NCI-H748 treated with DMSO at 0.1 percent for 48 hours (cell line): ENCODE measurements around the gene ZDHHC14.

Experiments used
- DNase-seq: peaks from one replicate; lab custom pipeline; 2025; lab: John Stamatoyannopoulos, UW

Gene ZDHHC14

DNA sequence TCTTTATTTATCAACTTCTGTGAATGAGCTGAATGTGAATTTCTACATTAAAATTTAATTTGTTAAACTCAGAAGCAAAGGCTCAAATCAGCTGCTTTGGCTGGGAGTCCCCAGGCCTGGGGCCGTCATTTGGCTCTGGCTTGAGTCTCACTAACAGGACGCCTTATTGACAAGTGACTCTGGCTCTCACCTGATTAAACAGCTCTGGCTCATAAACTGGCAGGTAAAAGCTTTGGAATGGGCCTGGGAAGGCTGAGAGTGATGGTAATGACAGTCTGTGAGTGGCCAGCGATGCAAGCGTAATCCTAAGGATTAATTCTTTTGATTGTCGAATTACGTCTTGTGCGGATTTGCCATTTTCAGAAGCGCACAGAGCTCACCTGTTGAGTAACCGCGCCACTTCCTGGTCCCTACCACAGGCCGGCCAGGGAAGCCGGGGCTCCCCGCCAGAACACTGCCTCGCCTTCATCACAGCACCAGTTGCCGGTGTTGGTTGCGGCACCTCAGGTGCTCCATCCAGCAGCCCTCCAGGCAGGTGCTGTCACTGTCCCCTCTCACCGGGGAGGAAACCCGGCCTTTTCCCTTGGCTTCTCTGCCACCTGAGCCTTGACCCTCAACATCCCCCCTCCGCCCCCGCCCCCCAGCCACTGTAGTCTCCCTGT is 110.7 kb downstream of the ZDHHC14 start:
- DNase-seq = no peak

DNA sequence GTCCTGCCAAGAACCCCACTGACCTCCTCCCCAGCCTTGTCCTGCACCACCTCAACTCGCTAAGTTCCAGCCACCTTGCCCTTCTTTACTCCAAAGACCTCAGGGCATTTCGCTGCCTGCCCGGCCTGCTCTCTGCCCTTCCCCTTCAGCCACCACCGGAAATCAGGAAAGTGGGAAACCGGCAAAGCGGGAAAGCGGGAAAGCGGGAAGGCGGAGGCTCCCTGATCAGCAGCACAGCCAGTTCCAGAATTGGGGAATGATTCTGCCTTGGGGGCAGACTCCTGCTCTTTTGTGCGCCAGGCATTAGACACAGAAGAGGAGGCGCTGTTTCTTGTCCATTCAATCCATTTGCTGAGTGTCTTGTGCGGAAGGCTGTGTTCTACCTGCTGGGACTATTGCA is 111.3 kb downstream of the ZDHHC14 start:
- no peak for DNase-seq

DNA sequence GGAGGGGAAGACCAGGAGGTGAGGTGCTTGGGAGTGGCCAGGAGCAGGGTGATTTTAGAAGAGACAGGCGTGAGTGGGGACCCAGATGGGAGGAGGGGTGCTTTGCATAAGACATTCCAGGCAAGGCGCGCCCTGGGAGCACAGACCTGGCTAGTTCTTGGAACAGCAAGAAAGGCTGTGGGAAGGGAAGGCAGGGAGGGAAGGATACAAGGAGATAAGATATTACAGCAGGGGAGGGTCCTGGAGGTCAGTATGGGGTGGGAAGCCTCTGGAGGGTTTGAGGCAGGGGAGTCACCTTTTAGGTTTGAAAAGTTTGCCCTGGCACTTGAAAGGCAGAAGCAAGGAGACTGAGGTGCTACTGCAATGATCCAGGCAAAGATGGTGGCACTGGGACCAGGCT is 111.8 kb downstream of the ZDHHC14 start:
- no peak for DNase-seq

DNA sequence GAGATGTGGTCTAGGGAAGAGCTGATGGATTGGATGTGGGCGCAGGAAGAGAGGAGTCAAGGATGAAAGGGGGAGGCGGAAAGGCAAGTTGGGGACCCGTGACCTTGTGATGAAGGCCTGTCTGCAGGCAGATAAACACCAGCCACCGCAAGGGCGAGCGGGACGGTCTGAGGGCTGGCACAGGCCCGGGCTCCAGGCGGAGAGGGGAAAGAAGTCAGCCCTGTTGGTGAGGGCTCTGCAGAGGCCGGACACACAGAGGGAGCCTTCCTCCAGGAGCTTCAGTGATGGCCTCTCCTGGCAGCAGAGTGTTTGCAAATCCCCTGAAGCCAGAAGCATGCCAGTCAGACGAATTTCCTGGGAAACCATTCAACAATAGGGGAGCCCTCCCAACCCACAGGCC is 112.2 kb downstream of the ZDHHC14 start:
- DNase-seq = no peak

DNA sequence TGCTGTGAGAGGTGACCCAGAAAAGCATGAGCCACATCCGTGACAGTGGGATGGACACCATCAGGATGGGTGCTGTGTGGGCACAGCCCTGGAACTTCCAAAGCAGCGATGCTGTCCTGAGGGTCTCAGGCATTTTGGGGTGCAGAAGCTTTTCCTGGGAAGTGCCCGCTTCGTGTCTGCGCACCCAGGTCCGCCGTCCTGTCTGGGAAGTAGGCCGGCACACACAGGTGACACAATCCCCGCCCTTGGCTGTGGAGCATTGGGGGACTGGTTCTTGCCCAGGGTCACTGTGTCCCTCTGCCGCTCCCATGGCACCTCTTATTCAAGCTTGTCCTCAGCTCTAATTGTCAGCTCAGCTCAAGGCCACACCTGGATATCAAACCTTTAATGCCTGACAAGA is 112.6 kb downstream of the ZDHHC14 start:
- DNase-seq = no peak

DNA sequence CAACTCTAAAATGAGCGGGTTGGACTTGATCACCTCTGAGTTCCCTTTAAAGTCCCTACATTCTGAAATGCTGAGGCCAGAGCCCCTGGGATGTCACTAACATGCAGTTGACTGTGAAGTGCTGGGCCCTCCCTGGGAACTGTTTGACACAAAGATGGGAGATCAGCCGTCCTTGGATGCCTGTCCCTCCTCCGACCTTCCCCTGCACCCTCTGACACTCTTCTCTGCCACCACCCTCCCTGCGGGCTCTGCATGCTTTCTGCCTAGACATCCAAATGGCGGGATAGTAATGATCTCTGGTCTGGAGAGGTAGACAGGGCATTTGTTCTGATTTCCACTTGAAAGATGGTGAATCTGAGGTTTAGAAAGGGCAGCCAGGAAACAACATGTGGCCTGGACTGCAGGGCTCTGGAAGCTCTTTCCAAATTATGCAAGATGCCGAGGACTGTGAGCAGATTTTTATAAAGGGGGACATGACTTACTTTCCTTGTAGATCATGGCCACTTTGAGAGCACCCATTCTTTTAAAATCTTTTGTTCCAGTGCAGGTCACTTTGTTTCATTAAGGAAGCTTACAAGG is 113.2 kb downstream of the ZDHHC14 start:
- no peak for DNase-seq

DNA sequence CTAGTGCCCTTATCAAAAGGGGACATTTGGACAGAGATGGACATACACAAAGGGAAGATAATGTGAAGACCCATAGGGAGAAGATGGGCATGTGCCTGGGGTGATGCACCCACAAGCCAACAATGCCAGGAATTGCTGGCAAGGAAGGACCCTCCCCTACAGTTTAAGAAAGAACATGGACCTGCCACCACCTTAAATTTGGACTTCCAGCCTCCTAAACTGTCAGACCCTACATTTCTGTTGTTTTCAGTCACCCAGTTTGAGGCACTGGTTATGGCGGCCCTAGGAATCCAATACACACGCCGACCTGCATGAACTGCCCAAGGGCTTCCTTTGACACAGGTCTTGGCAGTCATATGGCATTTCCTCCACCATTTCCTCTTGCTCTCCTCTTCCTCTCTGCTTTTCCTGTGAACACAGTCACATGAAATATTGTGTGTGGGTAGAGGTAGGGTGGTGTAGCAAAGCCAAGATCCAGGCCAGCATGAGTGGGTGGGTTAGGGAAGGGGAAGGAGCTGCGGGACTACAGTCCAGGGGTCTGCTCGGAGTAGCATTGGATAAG is 115.6 kb downstream of the ZDHHC14 start:
- no peak for DNase-seq

DNA sequence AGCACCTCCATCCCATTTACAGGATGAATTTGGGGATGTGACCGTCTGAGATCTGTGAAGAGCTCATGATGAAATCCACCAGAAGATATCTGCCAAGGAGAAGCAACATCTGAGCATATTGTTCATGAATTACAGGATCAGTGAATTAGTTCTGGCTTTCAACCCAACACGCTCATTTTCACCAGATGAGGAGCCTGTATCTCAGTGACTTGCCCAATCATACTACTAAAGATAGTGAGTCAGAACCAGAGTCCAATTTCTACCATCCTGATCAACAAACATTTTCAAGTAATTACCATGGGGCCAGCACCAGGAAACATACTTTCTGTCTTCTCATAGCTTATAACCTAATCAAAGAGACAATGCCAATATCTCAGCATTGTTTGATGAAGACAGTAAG is 116.6 kb downstream of the ZDHHC14 start:
- DNase-seq = no peak

DNA sequence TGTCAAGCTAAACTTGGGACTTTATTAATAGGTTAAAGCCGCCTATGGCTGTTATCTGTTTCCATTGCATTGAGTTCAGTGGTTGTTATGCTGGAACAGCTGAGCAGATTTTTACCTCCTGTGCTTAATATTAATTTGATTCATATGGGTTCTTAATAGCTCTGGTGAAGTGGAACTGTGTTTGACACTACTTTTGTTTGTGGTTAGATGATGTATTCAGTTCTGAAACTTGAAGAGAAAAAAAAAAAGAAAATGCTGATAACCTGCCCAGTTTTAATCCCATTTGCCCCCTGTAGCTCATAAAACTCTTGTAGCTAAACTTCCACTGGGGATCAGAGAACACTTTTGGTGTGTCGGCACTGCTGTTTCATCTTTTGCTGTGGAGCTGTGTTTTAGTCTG is 117.8 kb downstream of the ZDHHC14 start:
- DNase-seq = no peak

DNA sequence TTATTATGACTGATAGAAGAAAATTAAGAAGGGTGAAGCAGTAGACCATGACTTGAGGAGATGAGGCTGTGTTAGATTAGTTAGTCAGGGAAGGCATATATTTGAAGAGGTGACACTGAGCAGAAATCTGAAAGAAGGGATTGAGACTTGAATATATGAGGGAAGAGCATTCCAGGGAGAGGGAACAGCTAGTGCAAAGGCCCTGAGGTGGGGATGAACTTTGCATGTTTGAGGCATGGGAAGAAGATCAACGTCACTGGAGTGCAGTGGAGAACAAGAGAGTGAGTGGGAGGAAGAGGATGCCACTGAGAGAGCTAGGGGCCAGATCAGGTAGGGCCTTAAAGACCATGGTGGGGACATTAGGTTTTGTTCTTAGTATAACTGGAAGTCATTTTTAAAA is 119.0 kb downstream of the ZDHHC14 start:
- DNase-seq = no peak

DNA sequence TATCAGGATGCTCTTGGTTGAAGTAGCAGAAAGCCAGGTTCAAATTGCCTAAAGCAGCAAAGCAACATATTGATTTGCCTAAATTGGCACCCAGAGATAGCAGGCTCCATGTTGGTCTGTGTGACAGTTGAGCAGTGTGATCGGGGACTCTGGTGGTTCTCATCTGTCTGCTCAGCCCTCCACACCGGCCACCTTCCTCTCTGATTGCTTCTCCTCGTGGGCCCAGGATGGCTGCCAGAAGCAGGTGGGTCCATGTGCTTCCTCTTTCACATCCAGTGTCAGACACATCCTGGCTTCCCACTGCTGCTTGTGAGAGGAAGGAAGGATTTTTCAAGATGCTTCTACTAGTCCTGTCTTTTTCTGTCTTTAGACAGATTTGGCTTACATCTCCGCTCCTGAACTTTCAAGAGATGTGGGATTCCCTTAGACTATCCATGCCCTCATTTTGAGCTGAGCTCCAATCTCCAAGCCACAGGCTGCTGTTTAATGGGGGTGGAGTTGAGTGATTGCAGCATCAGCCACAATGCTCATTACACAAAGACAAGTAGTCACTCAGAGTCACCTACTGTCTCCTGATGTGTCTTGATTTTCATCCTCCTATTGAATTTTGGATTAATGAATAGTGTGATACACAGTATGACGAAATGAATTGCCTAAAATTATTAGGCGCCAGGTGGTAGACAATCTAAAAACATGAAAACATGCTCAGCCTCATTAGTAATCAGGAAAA is 122.2 kb downstream of the ZDHHC14 start:
- DNase-seq = no peak

DNA sequence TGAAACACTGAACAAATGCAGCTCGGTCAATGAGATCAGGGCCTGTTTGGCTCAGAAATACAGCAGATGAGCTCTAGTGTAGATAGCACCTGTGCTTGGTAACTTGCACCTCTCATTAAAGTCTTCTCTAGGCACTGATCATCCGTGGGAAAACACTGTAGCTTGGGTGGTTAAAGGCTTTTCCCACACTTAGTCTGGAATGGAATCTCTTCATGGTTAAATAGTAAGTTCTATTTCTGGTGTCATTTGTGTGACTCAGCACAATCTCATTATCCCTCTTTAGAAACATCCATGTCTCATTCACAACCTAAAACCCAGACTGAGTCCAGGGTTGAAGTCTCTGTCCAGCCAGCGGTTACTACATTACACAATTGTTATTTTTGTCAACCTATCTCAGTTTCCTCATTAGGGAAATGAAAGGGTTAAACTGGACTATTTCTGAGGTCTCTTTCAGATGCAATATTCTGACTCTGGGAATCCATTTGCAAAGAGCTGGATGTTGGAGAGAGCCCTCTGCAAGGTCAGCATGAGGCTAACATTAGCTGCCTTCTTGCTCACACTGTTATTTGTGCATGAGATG is 125.0 kb downstream of the ZDHHC14 start:
- DNase-seq = no peak

DNA sequence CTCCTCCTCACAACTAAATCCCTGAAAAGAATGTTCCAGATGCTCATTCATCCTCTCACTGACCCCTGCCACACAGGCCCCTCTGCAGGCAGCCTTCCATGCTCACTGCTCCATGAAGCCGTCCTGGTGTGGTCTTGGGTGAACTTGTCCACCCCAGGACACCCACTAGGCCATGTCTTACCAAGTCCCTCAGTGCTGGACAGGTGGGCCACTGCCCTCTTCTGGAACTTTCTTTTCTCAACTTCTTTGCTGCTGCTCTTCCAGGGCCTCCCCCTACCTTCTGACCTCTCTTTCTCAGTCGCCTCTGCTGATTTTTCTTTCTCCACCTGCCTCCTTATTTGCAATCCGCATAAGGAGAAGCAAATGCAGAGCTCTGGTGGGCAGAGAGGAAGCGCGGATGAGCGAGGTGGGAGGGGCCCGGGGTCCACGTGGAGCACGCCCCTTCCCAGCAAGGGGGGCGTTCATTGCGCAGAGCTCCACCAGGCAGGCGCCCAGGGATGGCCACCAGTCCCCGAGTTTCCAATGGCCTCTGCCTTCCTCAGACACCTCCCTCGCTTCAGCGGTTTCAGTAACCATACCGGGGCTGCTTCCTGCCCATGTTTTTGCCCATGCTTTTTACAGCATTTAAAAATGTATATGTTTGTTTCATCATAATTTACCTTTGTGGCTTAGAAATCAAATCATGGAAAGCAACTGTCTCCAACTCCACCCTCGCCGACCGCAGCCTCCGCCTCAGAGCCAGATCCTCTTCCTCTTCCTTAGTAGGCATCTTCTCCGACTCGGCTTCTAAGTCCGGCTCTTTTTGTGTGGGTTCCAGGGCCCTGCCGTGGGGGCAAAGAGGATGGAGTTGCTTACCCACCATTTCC is 129.6 kb downstream of the ZDHHC14 start:
- DNase-seq = no peak

DNA sequence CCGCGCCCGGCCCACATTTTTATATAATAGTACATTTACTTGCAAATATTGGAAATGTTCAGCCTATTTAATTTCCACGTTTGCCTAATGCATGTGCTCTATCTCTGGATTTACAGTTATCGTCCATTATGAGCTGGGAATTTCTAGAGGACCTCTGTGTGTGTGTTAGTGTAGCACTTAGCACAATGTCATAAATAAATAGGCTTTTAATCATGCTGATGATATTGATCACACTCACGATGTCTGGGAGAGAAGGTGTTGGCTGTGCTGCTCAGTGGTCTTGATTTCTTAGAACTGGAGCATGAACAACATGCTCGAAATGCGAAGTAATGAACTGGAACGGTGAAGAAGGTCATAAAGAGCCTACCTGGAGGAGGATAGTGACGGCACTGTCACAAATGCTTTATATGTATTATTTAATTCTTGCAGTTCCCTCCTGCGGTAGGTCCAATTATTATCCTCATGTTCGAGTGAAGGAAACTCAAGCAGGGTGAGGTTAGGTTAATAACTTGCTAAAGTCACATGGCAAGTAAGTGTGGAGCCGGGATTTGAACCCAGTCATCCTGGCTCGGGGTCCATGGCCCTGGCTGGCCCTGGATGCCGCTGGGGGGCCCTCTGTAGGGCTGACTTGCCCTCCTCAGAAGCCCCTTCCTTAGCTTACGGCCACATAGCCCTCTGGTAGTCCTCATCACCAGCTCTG is 130.8 kb downstream of the ZDHHC14 start:
- no peak for DNase-seq

DNA sequence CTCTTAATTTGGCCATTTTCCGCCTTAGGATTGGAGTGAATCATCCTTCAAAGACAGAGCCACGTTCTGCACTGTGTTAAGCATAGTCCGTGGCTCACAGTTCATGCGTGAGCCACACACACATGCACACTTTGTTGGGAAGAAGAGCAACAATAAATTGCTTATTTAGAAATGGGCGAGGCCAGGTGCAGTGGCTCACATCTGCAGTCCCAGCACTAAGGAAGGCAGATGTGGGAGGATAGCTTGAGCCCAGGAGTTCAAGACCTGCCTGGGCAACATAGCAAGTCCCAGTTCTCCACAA is 131.3 kb downstream of the ZDHHC14 start:
- no peak for DNase-seq

DNA sequence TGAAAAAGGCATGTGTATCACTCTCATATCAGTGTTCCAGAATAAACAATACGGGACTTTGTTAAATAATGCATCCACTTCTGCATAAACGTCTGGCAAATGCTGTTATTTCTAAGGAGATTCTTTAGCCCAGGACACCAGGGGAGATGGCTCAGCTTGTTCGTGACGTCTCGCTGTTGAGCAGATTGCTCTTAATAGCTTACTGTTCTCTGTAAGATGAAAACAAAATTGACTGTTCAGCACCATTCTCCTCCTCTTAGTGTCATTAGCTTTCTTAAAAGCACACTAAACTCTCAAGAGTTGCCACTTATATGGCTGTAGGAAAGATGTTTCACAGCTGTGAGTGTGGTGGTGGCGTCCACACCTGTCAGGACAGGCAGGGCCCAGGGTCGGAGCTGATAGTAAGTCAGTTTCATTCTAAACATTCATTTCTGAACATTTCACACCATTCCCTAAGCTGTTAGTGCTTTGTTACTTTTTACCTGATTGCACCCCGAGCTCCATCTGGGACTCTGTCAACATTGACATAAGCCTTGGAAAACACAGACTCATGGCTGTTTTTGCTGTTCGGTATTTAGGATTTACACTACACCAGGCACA is 132.1 kb downstream of the ZDHHC14 start:
- DNase-seq = no peak

DNA sequence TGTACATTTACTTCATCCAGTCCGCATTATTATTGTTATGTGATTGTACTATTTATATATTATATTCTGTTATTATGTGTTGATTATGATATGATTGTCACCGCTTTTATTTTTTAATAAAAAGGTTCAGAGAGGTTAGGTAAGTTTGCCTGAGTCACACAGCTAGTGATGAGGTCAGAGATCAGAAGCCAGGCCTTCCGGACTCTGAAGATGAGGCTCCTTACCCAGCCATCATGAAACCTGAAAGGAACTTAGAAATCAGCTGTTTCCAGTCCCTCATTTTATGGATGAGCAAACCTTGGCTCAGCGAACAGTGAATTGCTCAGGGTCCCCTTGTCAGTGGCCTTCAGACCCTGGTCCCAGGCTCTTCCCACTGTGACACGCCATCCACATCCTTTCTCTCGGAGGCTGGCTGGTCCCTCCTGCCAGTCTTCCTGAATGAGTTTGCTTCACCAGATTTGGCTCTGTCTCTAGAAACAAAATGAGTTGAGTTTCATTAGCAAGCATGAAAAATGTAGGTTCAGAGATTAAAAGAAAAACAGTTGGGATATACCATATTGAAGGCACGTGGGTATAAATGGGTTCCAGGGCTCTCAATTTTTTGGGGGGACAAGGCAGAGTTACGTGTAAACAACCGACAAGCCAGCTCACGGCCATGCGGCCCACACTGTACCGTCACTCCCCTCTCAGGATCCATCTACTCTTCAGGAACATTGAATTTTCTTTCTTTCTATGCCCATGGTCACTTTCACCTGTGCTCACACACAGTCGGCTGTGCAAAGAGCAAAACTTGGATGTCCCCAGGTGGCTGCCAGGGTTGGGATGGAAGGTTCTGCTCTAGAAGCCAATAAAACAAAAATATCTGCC is 132.9 kb downstream of the ZDHHC14 start:
- DNase-seq = no peak

DNA sequence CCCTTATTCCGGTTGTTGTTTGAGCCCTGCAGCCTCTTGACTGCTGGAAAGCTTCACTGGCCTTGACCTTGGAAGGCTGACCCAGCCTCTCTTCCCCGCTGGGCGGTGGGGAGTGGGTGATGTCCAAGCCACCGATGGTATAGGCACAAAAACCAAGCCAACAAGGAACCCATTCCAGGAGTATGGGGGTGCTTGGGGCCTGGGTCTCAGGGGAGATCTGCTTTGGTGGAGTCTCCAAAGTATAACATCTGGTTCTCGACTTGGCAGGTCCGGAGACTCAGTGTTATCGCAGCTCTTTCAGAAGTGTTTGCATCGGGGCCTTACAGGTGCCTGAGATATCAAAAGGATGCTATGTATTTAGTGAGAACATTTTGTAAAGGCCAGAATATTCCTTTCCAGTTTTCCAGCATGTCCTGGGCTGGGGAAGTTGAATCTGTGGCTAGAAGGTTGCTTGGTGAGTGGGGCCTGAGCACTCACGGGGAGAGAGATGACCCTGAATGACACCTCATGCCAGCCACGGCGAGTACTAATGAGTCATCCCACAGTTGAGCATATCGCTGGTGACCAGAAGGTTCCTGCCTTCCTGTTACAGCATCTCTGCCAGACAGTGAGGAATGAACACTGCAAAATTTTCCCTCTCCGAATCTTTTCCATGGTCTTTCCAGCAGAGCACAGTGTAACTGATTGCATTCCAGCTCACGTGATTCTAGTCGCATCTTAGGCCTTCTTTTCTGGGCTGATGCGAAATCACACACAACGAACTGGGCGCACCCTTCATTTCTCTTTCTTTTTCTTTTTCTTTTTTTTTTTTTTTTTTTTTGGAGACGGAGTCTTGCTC is 133.9 kb downstream of the ZDHHC14 start:
- no peak for DNase-seq
